ENCODE results near the gene CUBN.

- TF ChIP-seq CTCF (tag by site-specific recombination; IDR thresholded peaks at IDR 0.05), result no peak
- TF ChIP-seq ZNF660 (tag by site-specific recombination; IDR thresholded peaks at IDR 0.05), result no peak
- TF ChIP-seq, protein P1, sequence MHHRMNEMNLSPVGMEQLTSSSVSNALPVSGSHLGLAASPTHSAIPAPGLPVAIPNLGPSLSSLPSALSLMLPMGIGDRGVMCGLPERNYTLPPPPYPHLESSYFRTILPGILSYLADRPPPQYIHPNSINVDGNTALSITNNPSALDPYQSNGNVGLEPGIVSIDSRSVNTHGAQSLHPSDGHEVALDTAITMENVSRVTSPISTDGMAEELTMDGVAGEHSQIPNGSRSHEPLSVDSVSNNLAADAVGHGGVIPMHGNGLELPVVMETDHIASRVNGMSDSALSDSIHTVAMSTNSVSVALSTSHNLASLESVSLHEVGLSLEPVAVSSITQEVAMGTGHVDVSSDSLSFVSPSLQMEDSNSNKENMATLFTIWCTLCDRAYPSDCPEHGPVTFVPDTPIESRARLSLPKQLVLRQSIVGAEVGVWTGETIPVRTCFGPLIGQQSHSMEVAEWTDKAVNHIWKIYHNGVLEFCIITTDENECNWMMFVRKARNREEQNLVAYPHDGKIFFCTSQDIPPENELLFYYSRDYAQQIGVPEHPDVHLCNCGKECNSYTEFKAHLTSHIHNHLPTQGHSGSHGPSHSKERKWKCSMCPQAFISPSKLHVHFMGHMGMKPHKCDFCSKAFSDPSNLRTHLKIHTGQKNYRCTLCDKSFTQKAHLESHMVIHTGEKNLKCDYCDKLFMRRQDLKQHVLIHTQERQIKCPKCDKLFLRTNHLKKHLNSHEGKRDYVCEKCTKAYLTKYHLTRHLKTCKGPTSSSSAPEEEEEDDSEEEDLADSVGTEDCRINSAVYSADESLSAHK (tag by site-specific recombination; IDR thresholded peaks at IDR 0.05), result no peak
Observed at GRCh38 chr10:17176091-17176490, 46.5 kb upstream of the CUBN start.
